ENCODE data around the gene BDKRB1.
"Not testable (repeated sequence)": the region's sequence is repeated elsewhere in the genome, so short reads cannot be mapped to it uniquely, and the experiment has no call there.

Gene BDKRB1

GRCh38 chr14:96235426-96235825, 20.6 kb upstream of the BDKRB1 start:
- no peak for DNase-seq

GRCh38 chr14:96237641-96238040, 18.4 kb upstream of the BDKRB1 start:
- no peak for DNase-seq

- no peak for DNase-seq
Measured at GRCh38 chr14:96238676-96239265, 17.2 kb upstream of the BDKRB1 start.

- no peak for DNase-seq
Measured at GRCh38 chr14:96239711-96240141, 16.3 kb upstream of the BDKRB1 start.

GRCh38 chr14:96240641-96241040, 15.4 kb upstream of the BDKRB1 start:
- no peak for DNase-seq

- DNase-seq = no peak
Measured at GRCh38 chr14:96242126-96242525, 13.9 kb upstream of the BDKRB1 start.

GRCh38 chr14:96243785-96244184, 12.2 kb upstream of the BDKRB1 start:
- DNase-seq = no peak

- not testable (repeated sequence) for DNase-seq
Measured at GRCh38 chr14:96245074-96245473, 10.9 kb upstream of the BDKRB1 start.

GRCh38 chr14:96245710-96246538, 10.1 kb upstream of the BDKRB1 start:
- no peak for DNase-seq

GRCh38 chr14:96246539-96246847, 9.5 kb upstream of the BDKRB1 start:
- DNase-seq = no peak

- no peak for DNase-seq
Measured at GRCh38 chr14:96247031-96247430, 9.0 kb upstream of the BDKRB1 start.

GRCh38 chr14:96249029-96249428, 7.0 kb upstream of the BDKRB1 start:
- no peak for DNase-seq

GRCh38 chr14:96250485-96250884, 5.5 kb upstream of the BDKRB1 start:
- DNase-seq = no peak

- DNase-seq = peak; percentile 22
Measured at GRCh38 chr14:96251656-96252155, 4.3 kb upstream of the BDKRB1 start.

- peak; percentile 73 for DNase-seq
Measured at GRCh38 chr14:96252323-96252998, 3.5 kb upstream of the BDKRB1 start.

- DNase-seq = no peak
Measured at GRCh38 chr14:96252999-96253539, 2.9 kb upstream of the BDKRB1 start.

- DNase-seq = no peak
Measured at GRCh38 chr14:96254687-96255086, 1.3 kb upstream of the BDKRB1 start.

GRCh38 chr14:96256407-96256806, 397 bp downstream of the BDKRB1 start:
- no peak for DNase-seq

- DNase-seq = no peak
Measured at GRCh38 chr14:96257056-96257455, 1.0 kb downstream of the BDKRB1 start.

GRCh38 chr14:96257900-96258299, 1.9 kb downstream of the BDKRB1 start:
- DNase-seq = no peak

GRCh38 chr14:96260341-96260821, 4.4 kb downstream of the BDKRB1 start:
- DNase-seq = no peak

GRCh38 chr14:96261053-96261452, 5.0 kb downstream of the BDKRB1 start:
- DNase-seq = no peak
